GM18519 (cell line): ENCODE measurements around the gene DOCK9.
"Not testable (repeated sequence)": the region's sequence is repeated elsewhere in the genome, so short reads cannot be mapped to it uniquely, and the experiment has no call there.

ENCODE experiments used
- ATAC-seq: cut with Tn5 transposase; IDR thresholded peaks from one replicate; pipeline ENCODE4 v1.9.1; 2021; ENCODE audit warnings: mild to moderate bottlenecking, moderate library complexity; ENCODE audit not compliant: unreplicated experiment, low FRiP score

DOCK9 gene

GRCh38 chr13:98831236-98831635 lies 146.6 kb downstream of the DOCK9 start:
- ATAC-seq = no peak

GRCh38 chr13:98829541-98829940 lies 148.3 kb downstream of the DOCK9 start:
- ATAC-seq = no peak

- ATAC-seq = no peak
These were observed 149.2 kb downstream of the DOCK9 start for GRCh38 chr13:98828614-98829013.

GRCh38 chr13:98827449-98827848 lies 150.4 kb downstream of the DOCK9 start:
- no peak for ATAC-seq

- ATAC-seq = no peak
These were observed 151.7 kb downstream of the DOCK9 start for GRCh38 chr13:98826146-98826545.

GRCh38 chr13:98825659-98826058 lies 152.2 kb downstream of the DOCK9 start:
- ATAC-seq = no peak

GRCh38 chr13:98824376-98825160 lies 153.3 kb downstream of the DOCK9 start:
- ATAC-seq = no peak

GRCh38 chr13:98823442-98823841 lies 154.4 kb downstream of the DOCK9 start:
- no peak for ATAC-seq

- ATAC-seq = no peak
These were observed 155.6 kb downstream of the DOCK9 start for GRCh38 chr13:98822225-98822606.

- no peak for ATAC-seq
These were observed 156.3 kb downstream of the DOCK9 start for GRCh38 chr13:98821372-98822224.

GRCh38 chr13:98820744-98821371 lies 157.0 kb downstream of the DOCK9 start:
- no peak for ATAC-seq

- no peak for ATAC-seq
These were observed 157.6 kb downstream of the DOCK9 start for GRCh38 chr13:98820300-98820699.

GRCh38 chr13:98819382-98820010 lies 158.4 kb downstream of the DOCK9 start:
- no peak for ATAC-seq

- ATAC-seq = no peak
These were observed 161.5 kb downstream of the DOCK9 start for GRCh38 chr13:98816406-98816805.

- ATAC-seq = no peak
These were observed 163.9 kb downstream of the DOCK9 start for GRCh38 chr13:98813993-98814392.

- not testable (repeated sequence) for ATAC-seq
These were observed 165.6 kb downstream of the DOCK9 start for GRCh38 chr13:98812186-98812790.

- ATAC-seq = no peak
These were observed 167.1 kb downstream of the DOCK9 start for GRCh38 chr13:98810746-98811145.

GRCh38 chr13:98809345-98809777 lies 168.5 kb downstream of the DOCK9 start:
- no peak for ATAC-seq

GRCh38 chr13:98807774-98808173 lies 170.1 kb downstream of the DOCK9 start:
- ATAC-seq = no peak

GRCh38 chr13:98804336-98804855 lies 173.5 kb downstream of the DOCK9 start:
- ATAC-seq = no peak
